Activated naive CD8-positive, alpha-beta T cell (primary cell): ENCODE results near the gene CFAP99.
"Not testable (repeated sequence)": the region's sequence is repeated elsewhere in the genome, so short reads cannot be mapped to it uniquely, and the experiment has no call there.

ENCODE experiments used
- H3K27ac Mint-ChIP-seq: one replicate; pipeline ENCODE4 v1.8.0; 2021; ENCODE audit warnings: mixed read lengths
- H3K27me3 Mint-ChIP-seq: one replicate; pipeline ENCODE4 v1.8.0; 2021; ENCODE audit warnings: mixed read lengths
- H3K36me3 Mint-ChIP-seq: one replicate; pipeline ENCODE4 v1.8.0; 2021; ENCODE audit warnings: mixed read lengths
- H3K4me1 Mint-ChIP-seq: one replicate; pipeline ENCODE4 v1.8.0; 2021; ENCODE audit warnings: low read depth, mixed read lengths
- H3K4me3 Mint-ChIP-seq: one replicate; pipeline ENCODE4 v1.8.0; 2021; ENCODE audit warnings: mild to moderate bottlenecking, mixed read lengths
- H3K9me3 Mint-ChIP-seq: one replicate; pipeline ENCODE4 v1.8.0; 2021; ENCODE audit warnings: low read depth, mixed read lengths

Gene CFAP99

GRCh38 chr4:2457481-2458295 is 38.9 kb downstream of the CFAP99 start:
- no peaks in the 10 kb centered on the region for H3K27me3 Mint-ChIP-seq
- peaks cover 5% of the 10 kb centered on the region for H3K4me1 Mint-ChIP-seq
- H3K36me3 Mint-ChIP-seq = no peaks in the 10 kb centered on the region
- no peaks in the 10 kb centered on the region for H3K9me3 Mint-ChIP-seq
- H3K4me3 Mint-ChIP-seq = no peak overlapping the region
- no peak overlapping the region for H3K27ac Mint-ChIP-seq

- Mint-ChIP-seq H3K9me3 (no peaks in the 10 kb centered on the region), H3K4me1 (peaks cover 5% of the 10 kb centered on the region), H3K4me3 (no peak overlapping the region), H3K27ac (no peak overlapping the region), H3K36me3 (no peaks in the 10 kb centered on the region), H3K27me3 (no peaks in the 10 kb centered on the region)
These were observed 40.1 kb downstream of the CFAP99 start for GRCh38 chr4:2458546-2459491.

GRCh38 chr4:2459589-2460349 is 41.0 kb downstream of the CFAP99 start:
- Mint-ChIP-seq H3K9me3 (no peaks in the 10 kb centered on the region), H3K36me3 (no peaks in the 10 kb centered on the region), H3K27ac (no peak overlapping the region), H3K4me1 (peaks cover 5% of the 10 kb centered on the region), H3K27me3 (no peaks in the 10 kb centered on the region), H3K4me3 (no peak overlapping the region)

- Mint-ChIP-seq H3K9me3 (no peaks in the 10 kb centered on the region), H3K36me3 (no peaks in the 10 kb centered on the region), H3K27me3 (no peaks in the 10 kb centered on the region), H3K27ac (peak overlapping the region; percentile 13), H3K4me1 (peaks cover 5% of the 10 kb centered on the region), H3K4me3 (peak overlapping the region; percentile 86)
These were observed 42.6 kb downstream of the CFAP99 start for GRCh38 chr4:2461246-2461960.

- peak overlapping the region; percentile 86 for H3K4me3 Mint-ChIP-seq
- H3K9me3 Mint-ChIP-seq = no peaks in the 10 kb centered on the region
- H3K4me1 Mint-ChIP-seq = peaks cover 7% of the 10 kb centered on the region
- no peaks in the 10 kb centered on the region for H3K36me3 Mint-ChIP-seq
- no peaks in the 10 kb centered on the region for H3K27me3 Mint-ChIP-seq
- peak overlapping the region; percentile 72 for H3K27ac Mint-ChIP-seq
These were observed 43.6 kb downstream of the CFAP99 start for GRCh38 chr4:2462218-2462991.

- H3K4me3 Mint-ChIP-seq = peak overlapping the region; percentile 72
- peaks cover 14% of the 10 kb centered on the region for H3K4me1 Mint-ChIP-seq
- H3K36me3 Mint-ChIP-seq = no peaks in the 10 kb centered on the region
- no peaks in the 10 kb centered on the region for H3K27me3 Mint-ChIP-seq
- peak overlapping the region; percentile 61 for H3K27ac Mint-ChIP-seq
- no peaks in the 10 kb centered on the region for H3K9me3 Mint-ChIP-seq
These were observed 44.4 kb downstream of the CFAP99 start for GRCh38 chr4:2462992-2463762.

GRCh38 chr4:2465032-2465431 is 46.3 kb downstream of the CFAP99 start:
- Mint-ChIP-seq H3K36me3 (no peaks in the 10 kb centered on the region), H3K9me3 (no peaks in the 10 kb centered on the region), H3K4me3 (no peak overlapping the region)

GRCh38 chr4:2465544-2465943 is 46.8 kb downstream of the CFAP99 start:
- not testable (repeated sequence) for H3K27ac Mint-ChIP-seq, H3K36me3 Mint-ChIP-seq, H3K27me3 Mint-ChIP-seq, H3K9me3 Mint-ChIP-seq, H3K4me3 Mint-ChIP-seq
- peaks cover 21% of the 10 kb centered on the region for H3K4me1 Mint-ChIP-seq

More at GRCh38 chr4:2465032-2465431, 46.3 kb downstream of the CFAP99 start:
- no peaks in the 10 kb centered on the region for H3K27me3 Mint-ChIP-seq
- H3K4me1 Mint-ChIP-seq = peaks cover 17% of the 10 kb centered on the region
- no peak overlapping the region for H3K27ac Mint-ChIP-seq

- Mint-ChIP-seq H3K27me3 (no peaks in the 10 kb centered on the region), H3K4me1 (peaks cover 44% of the 10 kb centered on the region), H3K27ac (peak within 1 kb of the TSS; percentile 96), H3K4me3 (peak within 1 kb of the TSS; percentile 97), H3K9me3 (no peaks in the 10 kb centered on the region), H3K36me3 (peaks cover 7% of the 10 kb centered on the region)
These were observed 49.9 kb downstream of the CFAP99 start, which contains the start of gene RNF4 for GRCh38 chr4:2468456-2469191. Gene RNF4 (plus strand): TSS chr4:2469106. CDS start chr4:2490494, 21,388 bp downstream.

- H3K27ac Mint-ChIP-seq = peak overlapping the region; percentile 96
- H3K27me3 Mint-ChIP-seq = no peaks in the 10 kb centered on the region
- no peaks in the 10 kb centered on the region for H3K9me3 Mint-ChIP-seq
- peaks cover 47% of the 10 kb centered on the region for H3K4me1 Mint-ChIP-seq
- peak overlapping the region; percentile 97 for H3K4me3 Mint-ChIP-seq
- H3K36me3 Mint-ChIP-seq = peaks cover 7% of the 10 kb centered on the region
These were observed 50.6 kb downstream of the CFAP99 start for GRCh38 chr4:2469192-2469984.

GRCh38 chr4:2470791-2471190 is 52.0 kb downstream of the CFAP99 start:
- Mint-ChIP-seq H3K27me3 (no peaks in the 10 kb centered on the region), H3K36me3 (peaks cover 10% of the 10 kb centered on the region), H3K4me1 (peaks cover 55% of the 10 kb centered on the region), H3K4me3 (peak overlapping the region; percentile 97), H3K9me3 (no peaks in the 10 kb centered on the region), H3K27ac (peak overlapping the region; percentile 96)

GRCh38 chr4:2472187-2472586 is 53.4 kb downstream of the CFAP99 start:
- Mint-ChIP-seq H3K9me3 (no peaks in the 10 kb centered on the region), H3K27ac (peak overlapping the region; percentile 96), H3K4me1 (peaks cover 63% of the 10 kb centered on the region), H3K4me3 (peak overlapping the region; percentile 97), H3K36me3 (peaks cover 15% of the 10 kb centered on the region), H3K27me3 (no peaks in the 10 kb centered on the region)
